Mucosa of rectum (tissue), 2 donors: ENCODE measurements around the gene RNU11.

Experiments
- H3K27ac ChIP-seq, 2 donors: one replicate each; pipeline ENCODE4 v1.7.0; 2013; ENCODE audit warnings: inconsistent platforms in 2 of 2, low read depth in 2 of 2, low read length in 2 of 2
- H3K27me3 ChIP-seq, 2 donors: one replicate each; pipeline ENCODE4 v1.7.0; 2013; ENCODE audit warnings: low read length in 2 of 2; ENCODE audit not compliant: control insufficient read depth in 2 of 2, insufficient read depth in 2 of 2
- H3K36me3 ChIP-seq, 2 donors: one replicate each; pipeline ENCODE4 v1.7.0; 2013; ENCODE audit warnings: low read length in 2 of 2; ENCODE audit not compliant: control insufficient read depth in 2 of 2, insufficient read depth in 2 of 2
- H3K4me1 ChIP-seq, 2 donors: one replicate each; pipeline ENCODE4 v1.7.0; 2013; ENCODE audit warnings: low read length in 2 of 2, mild to moderate bottlenecking in 1 of 2; ENCODE audit not compliant: control insufficient read depth in 2 of 2, insufficient read depth in 2 of 2
- H3K4me3 ChIP-seq, 2 donors: one replicate each; pipeline ENCODE4 v1.7.0; 2013; ENCODE audit warnings: low read length in 2 of 2
- H3K9ac ChIP-seq, 2 donors: one replicate each; pipeline ENCODE4 v1.7.0; 2013; ENCODE audit warnings: low read length in 2 of 2, low read depth in 1 of 2, mild to moderate bottlenecking in 1 of 2
- H3K9me3 ChIP-seq, 2 donors: one replicate each; pipeline ENCODE4 v1.7.0; 2013; ENCODE audit warnings: low read length in 2 of 2; ENCODE audit not compliant: control insufficient read depth in 2 of 2
- donor health status: healthy.
- donor health status: Normal muscosa, but diverticular disease.

RNU11 gene

DNA sequence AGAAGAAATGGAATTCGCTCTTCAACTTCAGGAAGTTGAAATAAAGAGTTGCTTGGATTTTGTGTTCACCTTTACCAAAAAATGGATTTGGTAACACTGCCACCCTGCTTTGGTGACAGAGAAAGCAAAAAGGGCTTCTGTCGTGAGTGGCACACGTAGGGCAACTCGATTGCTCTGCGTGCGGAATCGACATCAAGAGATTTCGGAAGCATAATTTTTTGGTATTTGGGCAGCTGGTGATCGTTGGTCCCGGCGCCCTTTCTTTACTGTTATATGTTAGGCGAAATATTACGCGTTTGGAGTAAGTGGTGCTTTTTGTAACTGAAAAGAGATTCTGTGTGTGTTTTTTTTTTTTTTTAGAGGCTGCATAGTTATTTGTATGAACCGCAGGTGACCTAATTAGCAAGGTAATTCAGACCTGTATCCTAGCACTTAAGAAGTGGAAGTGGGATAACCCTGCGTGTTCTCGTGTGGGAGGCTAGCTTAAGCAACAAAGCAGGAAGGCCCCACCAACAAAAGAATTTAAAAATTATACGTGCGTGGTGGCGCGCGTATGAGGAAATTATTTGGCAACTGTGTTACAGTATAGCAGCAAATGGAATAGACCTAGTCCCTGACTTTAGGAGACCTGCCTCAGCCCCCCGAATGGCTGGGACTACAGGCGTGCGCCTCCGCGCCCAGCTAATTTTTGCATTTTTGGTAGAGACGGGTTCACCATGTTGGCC lies at the start of gene RNU11:
Gene RNU11 (plus strand): TSS at position 127 of the 725 bp plus-strand sequence.
- H3K9me3 ChIP-seq: no peaks in the 10 kb centered on the region
- peak within 1 kb of the TSS; percentile 97 to 98 for H3K27ac ChIP-seq
- H3K9ac ChIP-seq: peak within 1 kb of the TSS; percentile 85 to 97
- peak within 1 kb of the TSS; percentile 78 to 88 for H3K4me3 ChIP-seq
- H3K27me3 ChIP-seq: no peaks in the 10 kb centered on the region
- no peaks in the 10 kb centered on the region for H3K36me3 ChIP-seq
- H3K4me1 ChIP-seq: peaks cover 19 to 24% of the 10 kb centered on the region in 2 donors

DNA sequence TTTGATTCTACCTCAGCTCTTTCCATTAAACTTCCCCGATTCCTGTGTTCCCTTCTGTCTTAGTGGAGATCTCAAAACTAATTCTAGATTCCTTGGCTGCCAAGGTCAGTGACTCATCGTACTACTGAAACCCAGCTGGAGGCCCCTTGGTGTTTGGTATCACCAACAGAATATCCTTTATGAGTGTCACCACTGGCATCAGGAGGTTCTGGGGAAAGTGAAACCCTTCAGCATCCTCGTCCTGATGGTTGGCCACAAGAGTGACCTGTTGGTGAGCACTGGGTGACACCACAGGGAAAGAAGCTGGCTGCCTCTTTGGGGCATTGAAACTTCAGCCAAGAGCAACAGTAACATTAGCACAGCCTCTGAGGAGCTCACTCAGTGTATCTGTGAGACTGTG lies 46.7 kb upstream of the RNU11 start:
- Histone ChIP-seq H3K27ac (no peak overlapping the region), H3K4me3 (no peak overlapping the region), H3K27me3 (no peaks in the 10 kb centered on the region), H3K4me1 (no peaks in the 10 kb centered on the region), H3K9ac (no peak overlapping the region), H3K9me3 (no peaks in the 10 kb centered on the region), H3K36me3 (peaks cover 27 to 37% of the 10 kb centered on the region in 2 donors)

DNA sequence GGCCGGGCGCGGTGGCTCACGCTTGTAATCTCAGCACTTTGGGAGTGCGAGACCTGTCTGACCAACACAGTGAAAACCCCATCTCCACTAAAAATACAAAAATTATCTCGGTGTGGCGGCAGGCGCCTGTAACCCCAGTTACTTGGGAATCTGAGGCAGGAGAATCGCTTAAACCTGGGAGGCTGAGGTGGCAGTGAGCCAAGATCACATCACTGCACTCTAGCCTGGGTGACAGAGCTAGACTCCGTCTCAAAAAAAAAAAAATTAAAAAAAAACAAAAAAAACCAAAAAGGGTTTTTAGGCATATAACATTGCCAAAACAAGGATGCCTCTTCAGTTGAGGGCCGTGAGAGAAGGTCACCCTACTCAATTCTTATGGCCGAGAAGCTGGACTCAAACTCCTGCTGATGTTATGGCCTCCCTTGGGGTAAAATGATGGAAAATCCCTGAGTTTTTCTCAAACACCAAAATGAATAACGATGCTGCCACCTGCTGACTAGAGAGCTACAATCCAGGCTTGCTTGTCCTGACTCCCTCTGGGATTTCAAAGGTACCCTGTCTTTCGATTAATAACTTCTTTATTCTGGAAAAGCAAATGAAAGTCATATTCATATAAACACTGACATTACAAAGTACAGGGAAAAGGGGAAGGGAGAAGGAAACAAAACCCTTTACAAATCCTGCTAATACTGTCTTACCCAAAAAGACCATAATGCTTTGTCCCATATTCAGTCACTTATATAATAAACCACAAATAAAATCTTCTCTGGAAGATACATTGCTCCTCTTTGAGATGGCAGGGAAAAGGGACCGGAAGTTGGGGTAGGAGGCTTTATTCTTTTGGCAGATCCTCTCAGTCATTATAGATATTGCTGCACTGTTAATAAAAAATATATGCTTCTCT lies 45.6 kb upstream of the RNU11 start:
- Histone ChIP-seq H3K9ac (no peak overlapping the region), H3K4me1 (no peaks in the 10 kb centered on the region), H3K27ac (no peak overlapping the region), H3K27me3 (no peaks in the 10 kb centered on the region), H3K9me3 (no peaks in the 10 kb centered on the region), H3K36me3 (peaks cover 31 to 45% of the 10 kb centered on the region in 2 donors), H3K4me3 (no peak overlapping the region)

DNA sequence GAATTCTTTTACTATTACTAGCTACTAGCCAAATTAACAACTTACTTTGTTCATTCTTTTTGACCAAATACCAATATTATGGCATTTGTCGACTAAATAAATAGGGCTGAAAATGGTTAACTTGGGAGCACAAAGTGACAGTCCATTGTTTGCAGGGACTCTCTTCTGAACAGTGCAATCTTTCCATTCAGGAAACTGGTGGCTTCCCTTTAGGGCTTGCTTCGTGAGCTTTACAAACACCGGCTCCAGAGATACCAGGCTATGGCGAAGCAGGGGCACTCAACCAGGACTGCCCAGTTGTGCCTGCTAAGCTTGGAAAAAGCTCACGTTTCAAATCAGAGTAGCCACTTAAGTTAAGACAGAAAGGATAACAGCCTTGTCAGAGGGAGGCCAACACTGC lies 44.0 kb upstream of the RNU11 start:
- Histone ChIP-seq H3K4me3 (no peak overlapping the region), H3K27me3 (no peaks in the 10 kb centered on the region), H3K27ac (no peak overlapping the region), H3K4me1 (no peaks in the 10 kb centered on the region), H3K36me3 (peaks cover 31 to 49% of the 10 kb centered on the region in 2 donors), H3K9me3 (no peaks in the 10 kb centered on the region), H3K9ac (no peak overlapping the region)

DNA sequence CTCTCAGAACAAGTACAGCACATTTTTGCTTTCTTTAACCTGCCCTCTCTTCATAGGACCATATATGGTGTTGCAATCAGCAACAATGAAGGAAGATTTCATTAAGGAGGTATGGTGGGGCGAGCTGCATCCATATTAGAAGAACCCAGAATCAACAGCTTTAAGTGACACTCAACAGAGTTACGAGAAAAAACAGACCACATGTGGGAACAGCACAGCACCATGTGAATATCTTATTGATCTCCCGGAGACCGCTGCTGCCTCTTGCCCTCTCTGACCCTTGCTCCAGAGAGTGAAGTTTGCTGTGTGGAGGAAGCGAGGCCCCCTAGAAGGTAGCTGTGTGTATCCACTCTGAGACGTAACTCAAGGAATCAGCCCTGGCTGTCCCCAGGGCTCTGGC lies 43.4 kb upstream of the RNU11 start:
- Histone ChIP-seq H3K36me3 (peaks cover 31 to 49% of the 10 kb centered on the region in 2 donors), H3K27ac (no peak overlapping the region), H3K9me3 (no peaks in the 10 kb centered on the region), H3K4me1 (no peaks in the 10 kb centered on the region), H3K27me3 (no peaks in the 10 kb centered on the region), H3K4me3 (no peak overlapping the region), H3K9ac (no peak overlapping the region)

DNA sequence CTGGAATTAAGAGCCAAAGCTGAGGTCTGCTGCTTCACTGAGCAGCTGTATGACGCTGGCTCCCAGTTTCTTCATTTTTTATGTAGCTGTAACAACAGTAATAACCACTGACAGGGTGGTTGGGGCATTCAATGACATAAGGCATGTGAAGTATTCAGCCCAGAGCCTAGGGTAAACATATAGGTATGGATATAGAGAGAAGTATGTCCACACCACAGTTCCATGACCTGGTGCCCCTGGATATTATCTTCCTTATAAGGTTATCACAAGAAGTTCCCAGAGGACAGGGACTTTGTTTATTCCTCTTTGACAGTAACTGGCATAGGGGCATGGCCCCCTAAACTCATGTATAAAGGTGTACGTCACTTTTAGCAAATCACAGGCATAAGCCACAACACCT lies 41.6 kb upstream of the RNU11 start:
- Histone ChIP-seq H3K4me3 (no peak overlapping the region), H3K9ac (no peak overlapping the region), H3K36me3 (peaks cover 37 to 53% of the 10 kb centered on the region in 2 donors), H3K27ac (no peak overlapping the region), H3K27me3 (no peaks in the 10 kb centered on the region), H3K4me1 (no peaks in the 10 kb centered on the region), H3K9me3 (no peaks in the 10 kb centered on the region)

DNA sequence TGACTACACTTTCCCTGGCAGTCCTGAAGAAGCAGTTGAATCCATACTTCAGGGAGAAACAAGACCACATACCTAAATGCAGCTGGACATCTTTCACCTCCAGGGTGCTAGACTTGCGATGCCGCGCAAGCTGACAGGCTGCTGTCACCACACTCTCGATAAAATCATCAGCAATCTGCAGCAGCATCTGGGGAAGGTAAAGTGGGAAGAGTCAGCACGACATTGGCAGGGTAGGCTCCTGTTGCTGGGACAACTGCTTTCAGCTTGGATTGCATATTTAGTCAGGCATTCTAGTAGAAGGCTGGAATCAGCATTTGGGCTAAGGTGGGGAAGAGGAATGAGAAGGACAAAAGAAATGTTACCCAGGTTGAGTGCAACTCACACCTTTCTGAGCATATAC lies 35.2 kb upstream of the RNU11 start:
- peaks cover 31 to 36% of the 10 kb centered on the region in 2 donors for H3K36me3 ChIP-seq

DNA sequence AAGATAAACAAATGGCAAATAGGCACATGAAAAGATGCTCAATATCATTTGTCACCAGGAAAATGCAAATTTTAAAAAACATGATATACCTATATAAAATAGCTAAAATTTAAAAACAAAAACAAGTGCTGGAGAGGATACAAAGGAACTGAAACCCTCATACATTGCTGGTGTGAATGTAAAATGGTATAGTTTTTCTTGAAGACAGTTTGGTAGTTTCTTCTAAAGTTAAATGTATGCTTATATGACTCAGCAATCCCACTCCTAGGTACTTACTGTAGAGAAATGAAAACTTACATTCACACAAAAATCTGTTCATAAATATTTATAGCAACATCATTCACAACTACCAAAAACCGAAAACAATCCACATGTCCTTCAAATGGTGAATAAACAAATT lies 16.7 kb upstream of the RNU11 start:
- H3K9ac ChIP-seq: no peak overlapping the region
- H3K27me3 ChIP-seq: no peaks in the 10 kb centered on the region
- H3K27ac ChIP-seq: no peak overlapping the region
- H3K4me1 ChIP-seq: no peaks in the 10 kb centered on the region
- H3K9me3 ChIP-seq: no peaks in the 10 kb centered on the region
- H3K4me3 ChIP-seq: no peak overlapping the region
- H3K36me3 ChIP-seq: no peaks in the 10 kb centered on the region

More for the DNA sequence above, 35.2 kb upstream of the RNU11 start:
- no peak overlapping the region for H3K9ac ChIP-seq
- no peaks in the 10 kb centered on the region for H3K4me1 ChIP-seq
- no peak overlapping the region for H3K27ac ChIP-seq
- H3K9me3 ChIP-seq: no peaks in the 10 kb centered on the region
- no peak overlapping the region for H3K4me3 ChIP-seq
- H3K27me3 ChIP-seq: no peaks in the 10 kb centered on the region

DNA sequence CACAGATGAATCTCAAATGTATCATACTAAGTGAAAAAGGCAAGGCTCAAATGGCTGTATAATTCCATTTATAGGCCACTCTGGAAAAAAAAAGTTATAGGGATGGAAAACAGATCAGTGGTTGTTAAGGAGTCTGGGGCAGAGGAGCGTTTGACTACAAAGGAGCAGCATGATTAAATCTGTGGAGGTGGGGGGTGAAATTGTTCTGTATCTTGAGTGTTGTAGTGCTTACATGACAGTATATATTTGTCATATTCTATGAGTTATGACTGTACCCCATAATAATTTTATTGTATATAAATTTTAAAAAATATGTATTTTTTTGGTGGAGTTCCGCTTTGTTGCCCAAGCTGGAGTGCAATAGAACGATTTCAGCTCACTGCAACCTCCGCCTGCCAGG lies 15.8 kb upstream of the RNU11 start:
- Histone ChIP-seq H3K4me1 (no peaks in the 10 kb centered on the region), H3K27ac (no peak overlapping the region), H3K9ac (no peak overlapping the region), H3K9me3 (no peaks in the 10 kb centered on the region), H3K36me3 (no peaks in the 10 kb centered on the region), H3K4me3 (no peak overlapping the region), H3K27me3 (no peaks in the 10 kb centered on the region)

DNA sequence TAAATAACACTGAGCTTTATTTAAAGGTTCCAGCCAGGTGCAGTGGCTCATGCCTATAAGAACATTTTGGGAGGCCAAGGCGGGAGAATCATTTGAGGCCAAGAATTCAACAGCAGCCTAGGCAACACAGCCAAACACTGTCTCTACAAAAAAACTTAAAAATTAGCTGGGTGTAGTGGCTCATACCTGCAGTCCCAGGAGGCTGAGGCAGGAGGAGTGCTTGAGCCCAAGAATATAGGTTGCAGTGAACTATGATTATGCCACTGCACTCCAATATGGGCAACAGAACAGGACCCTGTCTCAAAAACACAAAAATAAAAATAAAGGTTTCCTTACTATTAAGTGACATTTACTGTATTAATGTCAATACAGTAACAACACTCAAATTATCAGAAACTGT lies 7.6 kb upstream of the RNU11 start:
- no peak overlapping the region for H3K9ac ChIP-seq
- no peaks in the 10 kb centered on the region for H3K36me3 ChIP-seq
- H3K27me3 ChIP-seq: no peaks in the 10 kb centered on the region
- H3K4me3 ChIP-seq: no peak overlapping the region
- H3K27ac ChIP-seq: no peak overlapping the region
- no peaks in the 10 kb centered on the region for H3K9me3 ChIP-seq
- H3K4me1 ChIP-seq: peaks cover 12 to 13% of the 10 kb centered on the region in 2 donors
